Common myeloid progenitor, CD34-positive (primary cell): Measurements from ENCODE around the gene ZNF724.
"Not testable (repeated sequence)": the region's sequence is repeated elsewhere in the genome, so short reads cannot be mapped to it uniquely, and the experiment has no call there.

Experiments
- CTCF ChIA-PET: fragments of 350-600 bp; sonication (Branson Sonifier 250); formaldehyde crosslinking; loops from one replicate; lab custom pipeline; 2021; ENCODE audit warnings: antibody characterized with exemption; lab: Charles Lee
- POLR2A ChIA-PET: fragments of 350-600 bp; sonication (Branson Sonifier 250); formaldehyde crosslinking; loops from one replicate; lab custom pipeline; 2021; ENCODE audit warnings: antibody characterized with exemption; lab: Charles Lee
- DNase-seq, 3 donors: peaks; one replicate each; pipeline versions ENCODE4 v3.0.0 to v3.0.0-alpha.2; 2013
- H3K27ac ChIP-seq, 2 experiments: 1 replicate in 1 of 2; 2 replicates in 1 of 2; pipeline ENCODE4 v1.7.0; 2013; ENCODE audit warnings: inconsistent platforms in 2 of 2, low read length in 2 of 2, mild to moderate bottlenecking in 2 of 2, low read depth in 1 of 2, moderate library complexity in 1 of 2; ENCODE audit not compliant: severe bottlenecking in 2 of 2, insufficient read depth in 1 of 2, poor library complexity in 1 of 2
- H3K27me3 ChIP-seq, 5 experiments: replicated peaks in 2 of 5; 1 replicate in 3 of 5; 2 replicates in 2 of 5; pipeline versions ENCODE4 v1.6.1 to v1.7.0; 2013; ENCODE audit warnings: low read length in 4 of 5, mild to moderate bottlenecking in 2 of 5, moderate library complexity in 2 of 5, inconsistent platforms in 1 of 5; ENCODE audit not compliant: insufficient read depth in 5 of 5, control insufficient read depth in 4 of 5
- H3K36me3 ChIP-seq, 4 experiments: 1 replicate in 2 of 4; 2 replicates in 2 of 4; pipeline versions ENCODE4 v1.6.1 to v1.7.0; 2013; ENCODE audit warnings: low read length in 3 of 4, control low read depth in 1 of 4, mild to moderate bottlenecking in 1 of 4; ENCODE audit not compliant: control insufficient read depth in 4 of 4, insufficient read depth in 4 of 4
- H3K4me1 ChIP-seq, 4 experiments: 1 replicate in 3 of 4; 2 replicates in 1 of 4; pipeline versions ENCODE4 v1.6.1 to v1.7.1; 2013; ENCODE audit warnings: low read length in 3 of 4, mild to moderate bottlenecking in 3 of 4, control low read depth in 1 of 4, inconsistent platforms in 1 of 4, moderate library complexity in 1 of 4; ENCODE audit not compliant: control insufficient read depth in 4 of 4, insufficient read depth in 4 of 4; ENCODE audit errors: control extremely low read depth in 1 of 4
- H3K4me3 ChIP-seq, 7 experiments: 1 replicate in 4 of 7; 2 replicates in 3 of 7; pipeline versions ENCODE4 v1.5.1 to v1.7.0; 2013; ENCODE audit warnings: mild to moderate bottlenecking in 7 of 7, low read length in 6 of 7, moderate library complexity in 6 of 7, inconsistent platforms in 2 of 7, low read depth in 2 of 7, control low read depth in 1 of 7; ENCODE audit not compliant: insufficient read depth in 4 of 7, control insufficient read depth in 1 of 7; ENCODE audit errors: extremely low read depth in 1 of 7
- H3K9me3 ChIP-seq, 5 experiments: 1 replicate in 4 of 5; 2 replicates in 1 of 5; pipeline versions ENCODE4 v1.6.1 to v1.7.1; 2013; ENCODE audit warnings: low read length in 4 of 5, mild to moderate bottlenecking in 2 of 5, inconsistent platforms in 1 of 5, low read depth in 1 of 5, moderate library complexity in 1 of 5; ENCODE audit not compliant: control insufficient read depth in 4 of 5, insufficient read depth in 2 of 5; ENCODE audit errors: control extremely low read depth in 1 of 5
- WGBS: methylation state at CpG from one replicate; pipeline ENCODE4 v1.1.5; 2013; ENCODE audit not compliant: insufficient coverage; 5-methylcytosine and 5-hydroxymethylcytosine counted together

The ZNF724 gene

GRCh38 chr19:23283925-23284324 lies 33.7 kb upstream of the ZNF724 start:
- H3K27ac ChIP-seq: no peak overlapping the region
- 17% methylated on average over 5 of the region's 6 CpGs for WGBS
- ChIA-PET CTCF (interaction anchor here (1.2 to 1.4 kb wide), 2 partner anchors 10 to 36 kb away, joined by 4 read pairs; no protein-coding TSS in a partner anchor), POLR2A (no interaction called here)
- peak; percentile 75 to 85 (median 84) for DNase-seq
- H3K4me3 ChIP-seq: no peak overlapping the region
- no peaks in the 10 kb centered on the region for H3K4me1 ChIP-seq
- no peaks in the 10 kb centered on the region for H3K36me3 ChIP-seq
- H3K9me3 ChIP-seq: peaks cover 1 to 6% (median 3%) of the 10 kb centered on the region in 5 experiments
- H3K27me3 ChIP-seq: no peaks in the 10 kb centered on the region

- H3K27me3 ChIP-seq: no peaks in the 10 kb centered on the region
- POLR2A ChIA-PET: no interaction called here
- CTCF ChIA-PET: no interaction called here
- no peaks in the 10 kb centered on the region for H3K4me1 ChIP-seq
- 100% methylated on average over 2 of the region's 4 CpGs for WGBS
- no peak for DNase-seq
- H3K27ac ChIP-seq: no peak overlapping the region
- H3K36me3 ChIP-seq: no peaks in the 10 kb centered on the region
- no peak overlapping the region for H3K4me3 ChIP-seq
- peaks cover 0 to 3% (median 0%) of the 10 kb centered on the region in 5 experiments for H3K9me3 ChIP-seq
Measured at GRCh38 chr19:23281663-23282276, 31.6 kb upstream of the ZNF724 start.

DNA sequence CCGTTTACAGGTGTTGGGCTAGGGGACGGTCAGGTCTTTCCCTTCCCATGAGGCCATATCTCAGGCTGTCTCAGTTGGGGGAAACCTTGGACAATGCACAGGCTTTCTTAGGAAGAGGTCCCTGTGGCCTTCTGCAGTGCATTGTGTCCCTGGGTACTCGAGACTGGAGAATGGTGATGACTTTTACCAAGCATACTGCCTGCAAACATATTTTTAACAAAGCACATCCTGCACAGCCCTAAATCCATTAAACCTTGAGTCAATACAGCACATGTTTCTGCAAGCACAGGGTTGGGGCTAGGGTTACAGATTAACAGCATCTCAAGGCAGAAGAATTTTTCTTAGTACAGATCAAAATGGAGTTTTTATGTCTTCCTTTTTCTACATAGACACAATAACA lies 27.9 kb upstream of the ZNF724 start:
- CTCF ChIA-PET, H3K27ac ChIP-seq, DNase-seq, H3K9me3 ChIP-seq, H3K4me3 ChIP-seq, H3K27me3 ChIP-seq, POLR2A ChIA-PET, H3K4me1 ChIP-seq, H3K36me3 ChIP-seq: not testable (repeated sequence)
- WGBS: 94% methylated on average over 2 of the region's 3 CpGs

- peak overlapping the region; percentile 85 to 93 for H3K27ac ChIP-seq
- no peaks in the 10 kb centered on the region for H3K9me3 ChIP-seq
- DNase-seq: peak; percentile 94 to 97 (median 97)
- CTCF ChIA-PET: interaction anchor here (0.9 to 1.3 kb wide), 4 partner anchors 10 to 35 kb away, joined by 3 to 6 read pairs (median 4); partner anchors contain the start of gene ZNF724
- WGBS: 0% methylated on average over 43 of the region's 50 CpGs
- no peaks in the 10 kb centered on the region for H3K27me3 ChIP-seq
- peak overlapping the region; percentile 82 to 97 (median 94) for H3K4me3 ChIP-seq
- POLR2A ChIA-PET: interaction anchor here (0.5 to 1.0 kb wide), 6 partner anchors 8 to 948 kb away, joined by 3 to 9 read pairs (median 4); partner anchors contain the start of gene ZNF730
- peaks cover 0 to 11% (median 6%) of the 10 kb centered on the region in 4 experiments for H3K4me1 ChIP-seq
- H3K36me3 ChIP-seq: peaks cover 0 to 19% (median 7%) of the 10 kb centered on the region in 4 experiments
Measured at GRCh38 chr19:23273590-23274412, 23.6 kb upstream of the ZNF724 start.

DNA sequence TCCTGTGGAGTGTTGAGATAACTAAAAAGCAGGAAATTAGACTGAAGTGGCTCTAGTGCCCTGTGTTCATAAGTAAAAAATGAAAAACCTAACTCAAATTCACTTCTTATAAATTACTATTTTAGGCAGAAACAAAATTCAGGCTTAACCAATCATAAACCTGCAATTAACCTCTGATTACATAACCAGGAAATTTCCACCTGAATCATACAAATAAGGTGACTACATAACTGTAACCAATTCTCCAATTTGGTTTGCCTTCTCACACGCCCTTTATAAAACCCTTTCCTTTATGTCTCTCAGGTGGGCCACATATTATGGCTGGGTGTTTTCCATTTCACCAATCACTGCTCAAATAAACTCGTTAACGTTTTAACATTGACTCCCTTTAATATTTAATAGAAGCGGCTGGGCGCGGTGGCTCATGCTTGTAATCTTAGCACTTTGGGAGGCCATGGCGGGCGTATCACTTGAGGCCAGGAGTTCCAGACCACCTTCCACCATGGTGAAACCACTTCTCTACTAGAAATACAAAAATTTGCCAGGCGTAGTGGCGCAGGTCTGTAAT lies 22.9 kb upstream of the ZNF724 start:
- WGBS: 0% methylated on average over 10 of the region's 10 CpGs
- no peaks in the 10 kb centered on the region for H3K27me3 ChIP-seq
- CTCF ChIA-PET: interaction anchor here (0.6 to 1.2 kb wide), 3 partner anchors 19 to 794 kb away, joined by 3 to 6 read pairs (median 3); partner anchors contain the start of gene ZNF724
- POLR2A ChIA-PET: interaction anchor here (0.9 to 1.0 kb wide), 3 partner anchors 7 to 156 kb away, joined by 5 to 9 read pairs (median 6); partner anchors contain the start of gene ZNF730
- H3K36me3 ChIP-seq: peaks cover 0 to 21% (median 8%) of the 10 kb centered on the region in 4 experiments
- peak overlapping the region; percentile 85 to 93 for H3K27ac ChIP-seq
- H3K4me1 ChIP-seq: peaks cover 0 to 11% (median 6%) of the 10 kb centered on the region in 4 experiments
- H3K9me3 ChIP-seq: no peaks in the 10 kb centered on the region
- peak overlapping the region; percentile 82 to 97 (median 94) for H3K4me3 ChIP-seq
- peak in 2 of 3 donors; percentile 45 to 54 for DNase-seq

DNA sequence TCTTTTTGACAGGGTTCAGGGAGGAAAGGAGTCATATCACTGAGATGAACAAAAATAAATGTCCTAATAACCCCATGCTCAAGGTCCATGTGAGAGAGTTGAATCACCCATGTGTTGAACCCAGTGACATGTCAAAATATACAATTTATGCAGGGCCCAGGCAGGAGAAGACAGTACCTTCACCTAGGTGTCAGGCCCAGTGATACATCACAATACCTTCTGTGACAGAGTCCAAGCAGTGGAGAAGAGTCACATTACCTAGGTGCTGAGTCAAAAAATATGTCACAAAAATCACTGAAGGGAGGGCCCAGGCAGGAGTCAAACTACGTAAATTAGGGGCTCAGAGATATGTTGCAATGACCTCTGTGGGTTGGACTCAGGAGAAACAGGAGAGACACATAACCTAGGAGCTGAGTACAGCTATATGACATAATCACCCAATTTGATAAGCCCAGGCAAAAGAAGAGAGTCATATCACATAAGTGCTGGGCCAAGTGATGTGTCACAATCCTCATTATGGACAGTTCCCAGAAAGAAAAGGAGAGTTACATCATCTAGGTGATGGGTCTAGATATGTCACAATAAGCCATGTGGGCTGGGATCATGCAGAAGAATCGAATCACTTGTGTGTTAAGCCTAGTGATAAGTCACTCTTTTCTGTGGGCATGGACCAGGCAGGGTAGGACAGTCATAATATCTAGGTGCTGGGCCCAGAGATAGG lies 13.8 kb upstream of the ZNF724 start:
- Histone ChIP-seq H3K9me3 (peaks cover 0 to 2% (median 0%) of the 10 kb centered on the region in 5 experiments), H3K27me3 (no peaks in the 10 kb centered on the region), H3K36me3 (peaks cover 13 to 67% (median 46%) of the 10 kb centered on the region in 4 experiments), H3K27ac (no peak overlapping the region), H3K4me3 (no peak overlapping the region), H3K4me1 (no peaks in the 10 kb centered on the region)
- WGBS: 100% methylated on average over 1 of the region's 2 CpGs
- ChIA-PET POLR2A (interaction anchor here (0.9 kb wide), 1 partner anchor 10 kb away, joined by 4 read pairs; no protein-coding TSS in a partner anchor), CTCF (no interaction called here)
- DNase-seq: no peak
